HG02642 (cell line): Measurements from ENCODE around the gene PRKN.

Experiments
- ATAC-seq: cut with Tn5 transposase; IDR thresholded peaks from one replicate; pipeline ENCODE4 v1.9.1; 2021; ENCODE audit warnings: mild to moderate bottlenecking; ENCODE audit not compliant: unreplicated experiment, poor library complexity

Gene PRKN

DNA sequence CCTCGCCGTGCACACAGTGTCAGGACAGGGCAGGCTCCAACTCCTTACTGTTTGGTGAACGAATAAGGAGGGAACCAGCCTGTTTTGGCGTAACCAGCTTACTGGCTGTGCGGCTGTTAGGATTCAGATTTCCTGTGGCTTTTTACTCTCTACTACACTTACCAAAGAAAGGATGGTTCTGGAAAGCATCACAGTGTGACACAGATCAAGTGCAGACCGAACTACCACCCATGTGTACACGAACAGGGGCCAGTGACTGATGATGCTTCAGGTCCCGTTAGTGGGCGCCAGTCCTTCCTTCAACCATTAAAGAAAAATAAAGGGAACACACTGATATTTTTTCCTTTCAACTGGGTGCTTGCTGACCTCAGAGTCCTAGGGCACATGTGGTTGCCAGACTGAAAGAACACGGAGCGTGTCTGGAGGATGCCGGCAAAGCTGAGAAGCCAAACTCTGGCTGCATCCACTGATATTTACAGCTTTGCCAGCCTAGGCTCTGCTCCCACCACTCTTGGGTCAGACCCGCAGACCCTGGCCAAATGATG, 1101.4 kb downstream of the PRKN start:
- ATAC-seq: no peak

DNA sequence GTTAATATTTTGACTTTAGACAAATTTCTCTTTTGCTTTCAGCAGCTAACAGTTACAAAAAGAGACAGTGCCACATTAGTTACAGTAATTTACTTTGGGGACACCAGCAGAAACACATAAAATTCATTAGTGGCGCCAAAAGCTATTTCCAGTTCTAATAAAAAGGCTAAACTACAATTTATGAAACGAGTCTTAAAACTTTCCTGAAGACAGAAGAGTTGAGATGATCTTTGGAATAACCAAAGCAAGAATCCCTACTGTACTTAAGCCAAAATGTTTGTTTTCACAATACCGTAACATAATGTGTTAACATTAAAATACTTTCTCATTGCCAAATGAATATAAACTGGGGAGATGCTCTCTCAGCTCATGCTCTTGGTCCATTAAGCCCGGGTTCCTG, 1103.5 kb downstream of the PRKN start:
- no peak for ATAC-seq

DNA sequence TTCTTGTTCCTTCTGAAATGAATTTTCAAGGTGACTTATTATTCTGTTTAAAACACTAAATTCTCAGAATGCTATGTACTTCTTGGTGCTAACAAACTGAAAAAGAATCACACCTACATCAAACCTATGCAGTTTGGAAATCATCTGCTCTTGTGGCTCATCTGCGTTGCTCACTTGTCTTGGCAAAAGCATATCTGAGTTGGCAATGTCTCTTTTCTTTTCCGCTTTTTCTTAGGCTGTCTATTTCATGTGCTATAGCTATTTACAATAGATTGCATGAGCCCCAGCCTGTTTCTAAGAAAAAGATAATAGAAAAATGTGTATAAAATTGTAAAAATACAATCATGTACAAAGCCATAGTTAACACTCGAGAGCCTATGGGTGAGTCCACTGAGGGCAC, 1104.8 kb downstream of the PRKN start:
- no peak for ATAC-seq

DNA sequence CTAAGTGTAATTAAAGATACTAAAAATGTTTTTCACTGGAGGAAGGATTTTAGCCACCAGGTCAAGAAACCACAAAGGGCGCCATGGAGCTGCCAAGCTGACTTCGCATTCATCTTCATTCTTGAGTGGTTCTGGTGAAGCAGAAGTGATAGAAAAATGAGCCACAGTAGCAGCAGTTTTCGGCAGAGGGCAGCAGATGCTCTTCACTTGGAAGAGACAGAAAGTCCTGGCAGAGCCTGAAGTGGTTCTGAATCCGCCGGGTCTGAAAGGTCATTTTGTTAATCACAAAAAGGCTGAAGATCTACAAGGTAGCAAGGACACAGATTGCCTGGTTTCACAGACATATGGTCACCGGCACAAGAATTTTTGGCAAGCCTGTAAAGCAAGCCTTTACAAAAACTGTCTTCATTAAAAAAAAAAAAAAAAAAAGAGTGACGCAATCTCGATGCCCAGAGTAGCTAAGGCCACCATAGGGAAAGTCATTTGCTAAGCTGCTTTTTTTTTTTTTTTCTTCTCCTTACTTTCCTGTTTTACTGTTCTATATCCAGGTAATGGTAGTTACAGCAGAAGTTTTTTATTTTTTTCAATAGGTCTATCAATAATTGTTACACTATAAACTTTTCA, 1108.6 kb downstream of the PRKN start:
- no peak for ATAC-seq

DNA sequence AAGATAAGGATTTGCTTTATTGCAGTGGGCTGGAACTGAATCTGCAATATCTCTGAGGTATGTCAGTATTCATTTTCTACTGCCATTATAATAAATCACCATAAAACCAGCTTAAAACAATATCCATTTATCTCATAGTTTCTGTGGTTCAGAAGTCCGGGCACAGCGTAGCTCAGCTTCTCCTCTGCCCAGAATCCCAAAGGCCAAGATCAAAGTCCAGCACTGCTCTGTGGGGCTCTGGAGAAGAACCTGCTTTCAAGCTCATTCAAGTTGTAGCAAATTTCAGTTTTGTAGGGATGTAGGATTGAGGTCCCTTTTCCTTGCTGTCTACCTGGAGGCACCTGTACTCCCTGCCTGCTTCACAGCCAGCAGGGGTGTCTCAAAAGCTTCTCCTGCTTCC, 1113.9 kb downstream of the PRKN start:
- no peak for ATAC-seq

DNA sequence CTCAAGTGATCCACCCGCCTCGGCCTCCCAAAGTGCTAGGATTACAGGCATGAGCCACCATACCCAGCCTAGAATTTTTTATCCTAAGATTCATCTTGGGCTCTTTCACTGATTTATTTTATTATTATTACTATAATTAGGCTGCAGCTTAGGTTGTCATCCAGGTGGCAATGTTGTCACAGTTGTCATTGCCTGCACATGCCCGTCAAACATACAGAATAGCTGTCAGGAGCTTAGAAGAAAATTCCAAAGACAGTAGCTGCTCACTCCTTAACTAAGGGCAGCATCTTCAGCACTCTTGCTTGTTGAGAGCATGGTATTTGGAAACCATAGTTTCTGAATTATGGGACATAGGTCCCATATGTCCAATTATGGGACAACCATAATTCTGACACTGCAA, 1118.8 kb downstream of the PRKN start:
- no peak for ATAC-seq

DNA sequence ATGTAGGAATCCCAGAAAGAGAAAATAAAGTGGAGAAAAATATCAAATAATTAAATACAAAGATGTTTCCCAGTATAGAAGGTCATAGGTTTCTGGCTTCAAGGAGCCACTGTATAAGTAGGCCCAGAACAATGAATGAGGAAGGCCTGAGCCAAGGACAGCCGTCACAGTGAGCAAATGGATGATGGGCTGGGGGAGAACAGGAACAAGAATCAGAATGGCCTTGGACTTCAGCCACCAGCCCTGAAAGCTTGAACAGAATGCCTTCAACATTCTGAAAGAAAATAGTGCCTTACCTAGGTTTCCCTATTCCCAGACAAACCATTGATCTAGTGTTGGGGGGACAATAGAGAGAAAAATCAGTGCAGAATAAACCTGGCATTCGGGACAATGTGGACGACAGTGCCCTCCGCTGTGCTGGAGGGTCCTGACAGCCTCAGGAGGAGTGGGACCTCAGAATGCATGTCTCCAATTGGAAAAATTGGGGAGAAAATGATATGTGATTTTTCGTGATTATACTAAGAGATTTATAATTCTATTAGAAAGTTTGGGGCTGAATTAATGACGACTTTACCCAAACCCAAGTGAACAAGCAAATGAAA, 1119.8 kb downstream of the PRKN start:
- ATAC-seq: no peak

DNA sequence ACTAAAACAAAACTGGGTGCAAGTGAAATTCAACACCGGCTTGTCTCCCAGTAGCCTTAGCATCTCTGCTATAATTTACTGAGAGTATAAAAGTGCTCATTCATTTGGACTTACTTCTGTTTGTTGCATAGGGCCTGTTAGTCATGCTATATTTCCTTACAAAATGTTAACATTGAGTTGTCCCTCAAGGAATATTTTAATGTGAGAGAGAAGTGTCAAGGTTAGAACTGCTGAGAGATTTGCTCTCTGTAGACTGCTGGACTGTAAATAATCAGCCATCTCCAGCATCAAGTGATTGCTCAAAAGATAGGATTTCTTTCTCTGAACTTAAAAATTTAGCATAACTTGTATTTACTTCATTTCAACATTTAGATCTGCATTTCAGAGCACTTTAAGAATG, 1125.2 kb downstream of the PRKN start:
- ATAC-seq: no peak

DNA sequence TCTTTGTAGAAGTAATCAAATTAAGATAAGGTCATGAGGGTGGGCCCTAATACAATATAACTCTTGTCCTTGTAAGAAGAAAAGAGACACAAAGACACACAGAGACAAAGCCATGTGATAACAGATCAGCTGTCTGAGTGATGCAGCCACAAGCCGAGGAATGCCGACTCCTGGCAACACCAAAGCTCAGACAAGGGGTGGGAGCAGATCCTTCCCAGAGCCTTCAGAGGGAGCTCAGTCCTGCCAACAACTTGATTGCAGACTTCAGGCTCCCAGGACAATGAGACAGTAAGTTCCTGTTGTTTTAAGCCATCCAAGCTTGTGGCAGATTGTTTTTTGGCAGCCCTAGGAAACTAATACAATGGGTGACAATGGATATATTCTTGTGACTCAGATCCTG, 1128.7 kb downstream of the PRKN start:
- ATAC-seq: no peak

DNA sequence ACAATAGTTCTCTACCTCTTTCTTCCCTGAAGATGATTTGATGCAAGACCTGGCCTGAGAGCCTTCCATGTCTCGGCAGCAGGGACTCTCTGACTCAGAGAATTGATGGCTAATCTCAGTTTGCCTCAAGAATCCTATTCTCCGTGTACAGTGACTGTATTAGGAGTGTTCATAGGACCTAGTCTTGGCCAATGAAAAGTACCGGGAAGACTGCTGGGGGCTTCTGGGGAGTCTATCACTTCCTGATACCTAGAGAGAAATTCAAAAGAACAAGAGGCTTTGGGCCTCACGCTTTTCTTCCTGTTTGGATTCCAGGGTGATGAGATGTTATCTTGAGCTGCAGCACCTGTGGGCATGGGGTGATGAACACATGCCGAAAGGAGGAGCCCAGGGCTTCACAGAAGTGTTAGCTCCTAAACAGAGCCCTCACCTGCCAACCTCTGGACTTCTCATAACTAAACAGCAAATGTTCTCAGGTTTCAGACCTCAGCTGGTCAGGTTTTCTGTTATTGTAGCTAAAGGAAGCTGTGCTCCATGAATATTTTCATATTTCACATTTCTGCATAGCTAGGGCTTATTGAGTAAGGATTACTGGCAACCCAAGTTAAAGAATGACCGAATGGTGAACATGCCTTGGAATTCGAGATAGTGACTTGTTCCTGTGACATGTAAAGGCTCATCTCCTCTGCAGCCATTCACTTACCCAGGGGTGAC, 1130.6 kb downstream of the PRKN start:
- ATAC-seq: no peak

DNA sequence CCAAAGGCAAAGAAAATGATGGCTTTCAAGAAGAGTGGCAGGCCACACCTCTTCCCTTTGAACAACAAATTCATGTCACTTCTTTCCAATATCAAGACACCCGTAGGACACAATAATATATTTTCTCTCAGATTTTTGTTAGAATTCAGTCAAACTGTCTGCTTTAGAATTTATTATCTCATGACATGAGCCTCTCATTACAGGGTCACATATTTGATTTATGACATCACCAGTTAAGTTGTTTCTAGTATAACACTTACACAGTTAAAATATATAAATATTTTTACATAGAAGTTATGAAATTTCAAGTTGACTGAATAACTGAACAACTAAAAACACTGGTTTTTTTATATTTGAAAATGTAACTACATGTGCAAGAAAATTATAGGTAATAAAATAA, 1133.2 kb downstream of the PRKN start:
- no peak for ATAC-seq

DNA sequence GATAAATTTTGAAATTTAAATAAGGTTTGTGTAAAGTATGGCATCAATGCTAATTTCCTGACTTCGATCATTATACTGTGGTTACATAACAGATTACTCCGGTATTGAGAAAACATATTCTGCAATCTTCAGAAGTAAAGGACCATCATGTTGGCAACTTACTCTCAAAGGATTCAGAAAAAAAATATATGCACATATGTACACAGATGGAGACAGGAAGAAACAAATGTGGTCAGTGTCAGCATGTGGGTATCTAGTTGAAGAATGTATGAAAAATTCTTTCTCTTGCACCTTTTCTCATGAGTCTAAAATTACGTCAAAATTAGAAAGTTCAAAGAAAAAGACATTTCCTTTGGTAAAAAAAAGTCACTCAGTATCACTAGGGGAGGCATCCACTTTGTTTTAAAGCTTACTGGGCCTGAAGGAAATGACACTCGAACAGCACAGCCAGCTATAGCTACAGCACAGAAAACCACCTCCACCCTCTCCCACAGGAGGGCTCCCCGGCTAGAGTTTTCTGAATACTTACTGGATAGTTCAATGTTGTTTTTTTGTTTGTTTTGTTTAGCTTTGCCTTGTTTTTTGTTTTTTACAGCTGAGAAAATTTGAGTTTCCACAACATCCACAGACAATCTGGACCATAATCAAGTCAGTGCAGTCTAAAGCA, 1136.5 kb downstream of the PRKN start:
- no peak for ATAC-seq

DNA sequence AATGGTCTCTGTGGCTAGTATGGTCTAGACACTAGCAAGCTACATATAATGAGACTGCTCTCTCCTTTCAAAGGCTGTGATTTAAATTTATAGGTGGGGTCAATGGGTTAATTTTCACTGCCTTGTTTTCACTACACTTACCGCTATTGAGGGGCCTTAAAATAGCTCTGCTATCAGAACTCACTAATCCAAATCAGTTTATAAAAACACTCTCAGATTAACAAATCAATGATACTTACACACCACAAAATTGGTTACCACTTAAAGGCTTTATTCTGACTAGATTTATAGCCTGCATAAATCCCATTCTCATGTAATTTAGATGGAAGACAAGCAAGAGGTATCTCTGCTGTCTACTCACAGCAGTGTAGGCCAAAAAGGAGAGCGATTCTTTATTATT, 1140.7 kb downstream of the PRKN start:
- no peak for ATAC-seq

DNA sequence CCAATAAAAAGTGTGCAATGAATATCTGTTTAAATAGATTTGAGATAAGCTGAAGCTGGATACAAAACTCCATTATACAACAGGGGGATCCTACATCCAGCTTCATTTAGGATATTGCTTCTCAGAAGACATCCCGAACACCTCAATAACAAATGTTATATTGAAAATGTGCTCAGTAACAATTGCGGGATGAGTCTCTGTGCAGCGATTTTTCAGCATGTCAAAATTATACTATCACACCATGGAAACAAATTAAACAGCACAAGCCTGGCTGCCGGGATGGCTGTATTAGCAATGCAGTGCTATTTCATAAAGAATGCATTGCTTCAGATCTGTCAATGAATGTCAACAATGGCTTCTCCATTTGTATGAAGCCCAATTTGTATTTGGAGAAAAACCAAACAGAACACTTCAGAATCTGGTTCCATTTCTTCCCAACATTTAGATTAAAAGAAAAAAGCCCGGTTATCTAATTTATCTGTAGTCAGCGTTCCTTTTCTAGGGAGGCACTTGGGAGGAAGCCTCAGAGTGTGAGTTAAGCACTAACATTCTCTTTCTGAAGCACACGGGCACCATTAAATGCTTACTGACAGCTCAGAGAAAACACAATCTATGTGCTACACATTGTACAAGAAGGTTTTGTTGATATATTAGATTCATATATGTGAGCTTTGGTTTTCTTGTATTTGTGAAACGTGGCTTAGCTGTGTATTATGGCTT, 1142.8 kb downstream of the PRKN start:
- no peak for ATAC-seq

DNA sequence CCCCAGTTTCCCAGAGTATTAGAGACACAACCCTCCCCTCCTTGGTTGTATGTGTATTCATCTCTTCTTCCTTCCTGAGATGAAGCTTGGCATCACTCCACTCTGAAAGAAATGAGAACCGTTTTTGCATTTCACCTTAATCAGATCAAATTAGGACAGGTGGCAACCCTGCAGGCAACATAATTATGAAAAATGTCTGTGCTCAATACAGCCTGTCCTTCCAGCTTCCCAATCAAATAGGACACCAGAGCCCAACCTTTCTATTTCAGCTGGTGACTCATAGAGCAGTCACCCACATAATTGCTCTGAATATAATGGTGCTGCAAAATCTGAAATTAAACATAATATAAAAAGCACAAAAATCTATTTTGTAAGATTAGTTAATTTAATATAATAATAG, 1143.5 kb downstream of the PRKN start:
- no peak for ATAC-seq

DNA sequence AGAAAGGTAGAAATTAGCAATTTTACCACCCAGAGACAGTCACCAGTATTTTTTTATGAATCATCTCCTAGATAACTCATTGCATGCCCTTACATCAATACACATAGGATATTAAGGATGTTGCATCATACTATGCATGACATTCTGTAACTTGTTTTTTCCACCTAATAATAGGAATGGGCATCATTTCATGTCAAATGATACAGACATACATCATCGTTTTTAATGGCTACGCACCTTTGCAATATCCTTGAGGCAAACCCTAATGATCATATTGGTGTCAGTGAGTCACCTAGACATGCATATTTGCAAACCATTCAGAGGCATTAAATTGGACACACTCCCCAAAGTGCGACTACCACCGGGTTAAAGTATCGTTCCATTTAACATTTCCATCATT, 1144.0 kb downstream of the PRKN start:
- no peak for ATAC-seq

DNA sequence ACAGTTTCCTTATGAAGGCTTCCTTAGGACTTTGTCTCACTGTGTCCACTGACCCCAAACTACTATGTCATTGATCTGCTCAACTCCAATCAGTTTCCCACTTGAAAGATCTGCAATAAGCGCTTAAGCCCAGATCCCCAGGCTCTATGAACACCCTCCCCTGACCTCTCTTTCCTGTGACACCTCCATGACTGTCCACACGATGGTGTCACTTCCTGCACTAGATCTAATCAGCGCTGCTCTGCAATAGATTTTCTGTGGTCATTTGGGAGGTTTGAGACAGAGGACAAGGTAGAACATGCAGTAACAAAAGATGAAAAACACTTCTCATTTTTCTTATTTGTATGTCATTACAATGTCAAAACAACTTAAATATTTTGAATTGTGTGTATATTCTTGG, 1149.1 kb downstream of the PRKN start:
- no peak for ATAC-seq

DNA sequence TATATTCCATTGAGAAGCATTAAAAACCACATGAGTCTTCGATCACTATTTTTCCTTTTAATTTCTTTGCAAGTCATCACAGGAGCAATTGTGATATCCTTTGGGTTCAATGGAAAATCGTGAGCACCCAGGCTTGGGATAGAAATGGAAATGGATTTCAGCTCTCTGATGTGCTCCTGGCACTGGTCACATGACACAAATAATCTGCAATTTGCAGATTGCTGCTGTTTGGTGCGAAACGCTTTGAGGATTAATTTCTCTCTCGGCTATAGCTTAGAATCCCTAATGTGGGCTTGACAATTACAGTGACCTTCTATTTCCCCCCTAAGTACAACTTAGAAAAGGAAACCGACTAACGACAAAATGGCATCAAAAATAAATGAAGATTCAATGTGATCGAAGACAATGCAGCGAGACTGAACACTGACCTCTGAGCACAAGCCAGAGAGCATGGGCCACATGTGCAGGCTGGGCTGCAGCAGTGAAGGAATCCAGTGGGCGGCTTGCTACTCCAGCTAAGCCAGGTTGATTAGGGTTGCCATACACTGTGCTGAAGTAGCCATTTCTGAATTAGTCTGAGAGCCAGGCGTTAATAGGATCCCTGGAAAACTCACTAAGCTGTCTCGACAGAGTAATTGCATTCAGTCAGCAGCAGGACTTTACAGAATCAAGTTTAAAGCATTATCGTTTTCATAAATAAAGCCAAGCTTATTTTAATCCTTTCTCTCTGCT, 1151.9 kb downstream of the PRKN start:
- no peak for ATAC-seq

DNA sequence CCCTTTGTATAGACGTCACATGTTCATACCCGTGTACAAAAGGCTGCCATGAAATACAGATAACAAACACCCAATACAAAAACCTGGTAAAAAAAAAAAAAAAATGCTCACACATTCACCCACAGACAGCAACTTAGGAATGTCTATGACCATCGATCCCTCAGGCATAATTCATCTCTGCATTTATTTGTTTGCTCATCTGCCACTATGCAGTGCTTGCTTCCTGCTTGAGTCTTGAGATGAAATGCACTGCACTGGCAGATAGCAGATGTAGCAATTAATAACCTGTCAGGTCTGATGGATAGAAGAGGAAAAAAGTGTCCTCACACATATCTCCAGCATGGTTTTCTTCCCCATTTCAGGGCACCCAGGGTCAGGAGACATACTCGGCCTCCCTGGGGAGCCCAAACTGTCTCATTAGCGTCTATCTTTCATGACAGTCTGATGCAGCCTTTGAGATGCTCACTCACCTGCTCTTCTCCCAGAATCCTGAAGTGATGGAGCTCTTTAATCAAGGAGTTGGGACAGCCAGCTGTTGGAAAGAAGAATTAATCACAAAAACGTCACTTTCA, 1158.6 kb downstream of the PRKN start:
- ATAC-seq: no peak

DNA sequence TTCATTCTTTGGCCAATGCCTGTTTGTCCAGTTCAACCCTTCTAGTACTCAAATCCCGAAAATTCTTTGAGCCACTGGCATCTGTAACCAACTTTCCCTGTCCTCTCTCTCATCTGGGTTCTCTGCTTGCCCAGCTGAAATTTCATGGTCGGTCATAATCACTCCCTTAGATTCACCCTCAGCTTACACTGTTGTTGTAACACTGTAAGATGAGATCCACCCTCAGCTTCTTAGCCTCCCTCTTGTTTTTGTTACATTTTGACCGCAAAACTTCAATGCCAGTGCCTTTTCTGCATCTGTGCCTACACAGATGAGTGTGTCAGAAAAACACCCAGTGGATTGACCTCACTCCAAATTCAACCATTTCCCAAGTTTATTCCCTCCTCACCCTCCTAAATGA, 1162.6 kb downstream of the PRKN start:
- no peak for ATAC-seq
